ENCODE measurements around the gene AKT1S1. TPM values are rescaled to one million over a fixed set of nuclear protein-coding genes. Genes with fewer than 3 reads are reported as not detected.

AKT1S1 gene
- total RNA-seq, 1 donor = 14.4 TPM

DNA sequence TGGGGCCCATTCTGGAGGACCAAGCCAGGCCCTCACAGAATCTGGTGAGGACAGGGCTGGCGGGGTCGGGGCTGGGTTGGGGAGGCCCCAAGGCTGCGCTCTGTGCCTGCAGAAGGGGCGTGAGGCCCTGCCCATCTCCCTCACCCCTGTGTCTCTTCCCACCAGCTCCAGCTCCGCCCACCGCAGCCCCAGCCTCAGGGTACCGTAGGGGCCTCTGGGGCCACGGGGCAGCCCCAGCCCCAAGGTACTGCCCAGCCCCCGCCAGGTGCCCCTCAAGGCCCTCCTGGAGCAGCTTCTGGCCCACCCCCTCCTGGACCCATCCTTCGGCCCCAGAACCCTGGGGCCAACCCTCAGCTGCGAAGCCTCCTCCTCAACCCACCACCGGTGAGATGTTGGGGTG is 41.6 kb downstream of the AKT1S1 start:
- DNase-seq (ENCODE audit: low read depth) = no peak
- TF ChIP-seq, protein P1, sequence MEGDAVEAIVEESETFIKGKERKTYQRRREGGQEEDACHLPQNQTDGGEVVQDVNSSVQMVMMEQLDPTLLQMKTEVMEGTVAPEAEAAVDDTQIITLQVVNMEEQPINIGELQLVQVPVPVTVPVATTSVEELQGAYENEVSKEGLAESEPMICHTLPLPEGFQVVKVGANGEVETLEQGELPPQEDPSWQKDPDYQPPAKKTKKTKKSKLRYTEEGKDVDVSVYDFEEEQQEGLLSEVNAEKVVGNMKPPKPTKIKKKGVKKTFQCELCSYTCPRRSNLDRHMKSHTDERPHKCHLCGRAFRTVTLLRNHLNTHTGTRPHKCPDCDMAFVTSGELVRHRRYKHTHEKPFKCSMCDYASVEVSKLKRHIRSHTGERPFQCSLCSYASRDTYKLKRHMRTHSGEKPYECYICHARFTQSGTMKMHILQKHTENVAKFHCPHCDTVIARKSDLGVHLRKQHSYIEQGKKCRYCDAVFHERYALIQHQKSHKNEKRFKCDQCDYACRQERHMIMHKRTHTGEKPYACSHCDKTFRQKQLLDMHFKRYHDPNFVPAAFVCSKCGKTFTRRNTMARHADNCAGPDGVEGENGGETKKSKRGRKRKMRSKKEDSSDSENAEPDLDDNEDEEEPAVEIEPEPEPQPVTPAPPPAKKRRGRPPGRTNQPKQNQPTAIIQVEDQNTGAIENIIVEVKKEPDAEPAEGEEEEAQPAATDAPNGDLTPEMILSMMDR (IDR thresholded peaks at IDR 0.05; ENCODE audit: insufficient read depth, low read length) = no peak
- no peak overlapping the region for H3K4me3 ChIP-seq (ENCODE audit: low read depth, low read length)

DNA sequence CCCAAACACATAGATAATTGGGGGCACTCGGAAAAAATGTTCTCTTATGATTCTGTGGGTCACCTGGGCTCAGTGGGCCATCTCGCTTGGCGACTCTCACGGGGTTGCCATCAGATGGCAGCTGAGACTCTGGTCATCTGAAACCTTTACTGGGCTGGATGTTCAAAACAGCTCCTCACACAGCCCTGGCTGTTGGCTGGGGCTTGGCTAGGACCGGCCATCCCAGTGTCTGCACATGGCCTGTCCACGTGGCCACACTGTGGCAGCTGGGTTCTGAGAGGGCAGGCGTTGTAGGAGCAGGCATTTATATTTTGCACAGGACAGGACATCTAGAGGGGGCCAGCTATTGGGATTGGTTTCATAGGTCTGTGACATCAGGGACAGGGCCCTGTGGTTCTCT is 43.6 kb downstream of the AKT1S1 start:
- no peak overlapping the region for H3K4me3 ChIP-seq (ENCODE audit: low read depth, low read length)
- no peak for DNase-seq (ENCODE audit: low read depth)
- TF ChIP-seq, protein P1 (IDR thresholded peaks at IDR 0.05; ENCODE audit: insufficient read depth, low read length) = no peak

DNA sequence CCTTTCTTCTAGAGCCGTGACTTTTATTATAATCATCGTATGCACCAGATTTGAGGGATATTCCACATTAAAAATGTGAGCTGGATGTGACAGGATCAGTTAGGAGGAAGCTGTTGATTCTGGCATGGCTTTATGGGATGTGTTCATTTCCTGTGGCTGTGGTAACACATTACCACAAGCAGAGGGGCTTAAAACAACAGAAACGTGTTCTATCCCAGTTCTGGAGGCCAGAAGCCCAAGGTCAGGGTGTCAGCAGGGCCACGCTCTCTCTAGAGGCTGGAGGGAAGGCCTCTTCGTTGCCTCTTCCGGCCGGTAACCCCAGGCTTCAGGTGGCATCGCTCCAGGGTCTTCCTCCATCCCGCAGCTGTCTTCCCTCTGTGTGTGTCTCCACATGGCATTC is 44.6 kb downstream of the AKT1S1 start:
- no peak for DNase-seq (ENCODE audit: low read depth)
- TF ChIP-seq, protein P1 (IDR thresholded peaks at IDR 0.05; ENCODE audit: insufficient read depth, low read length) = no peak
- no peak overlapping the region for H3K4me3 ChIP-seq (ENCODE audit: low read depth, low read length)

DNA sequence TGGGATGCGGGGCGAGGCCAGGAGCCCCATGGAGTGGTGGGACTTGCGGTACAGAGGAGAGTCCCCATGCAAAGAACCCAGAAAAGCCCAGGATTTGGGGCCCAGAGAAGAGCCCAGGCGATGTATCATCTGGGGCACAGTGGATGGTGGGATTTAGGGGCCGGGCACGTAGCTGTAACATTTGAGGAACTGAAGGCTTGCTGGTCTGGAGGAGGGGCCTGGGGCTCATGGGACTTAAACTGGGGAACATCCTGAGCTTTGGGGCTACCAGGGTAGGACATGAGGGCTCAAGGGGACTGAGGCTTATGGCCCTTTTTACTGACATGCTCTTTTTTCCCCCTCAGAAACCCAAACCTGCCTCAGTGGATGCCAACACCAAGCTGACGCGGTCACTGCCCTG is 45.6 kb downstream of the AKT1S1 start:
- TF ChIP-seq, protein P1 (IDR thresholded peaks at IDR 0.05; ENCODE audit: insufficient read depth, low read length) = no peak
- DNase-seq (ENCODE audit: low read depth) = no peak

DNA sequence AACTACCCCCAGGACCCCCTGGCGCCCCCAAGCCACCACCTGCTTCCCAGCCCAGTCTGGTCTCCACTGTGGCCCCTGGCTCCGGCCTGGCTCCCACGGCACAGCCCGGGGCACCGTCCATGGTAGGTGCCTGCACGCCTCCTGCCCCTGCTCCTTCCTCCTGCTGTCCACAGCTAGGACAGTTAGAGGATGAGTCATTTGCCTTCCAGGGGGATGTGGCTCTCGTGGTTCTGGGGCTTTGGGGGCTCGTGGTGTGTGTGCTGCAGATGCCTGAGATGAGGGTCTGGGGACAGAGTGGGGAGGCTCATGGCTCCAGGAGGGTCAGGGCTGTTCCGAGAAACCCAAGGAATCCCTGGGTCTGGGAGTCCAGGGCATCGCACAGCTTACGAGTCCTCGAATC is 46.4 kb downstream of the AKT1S1 start:
- DNase-seq (ENCODE audit: low read depth) = no peak
- TF ChIP-seq, protein P1 (IDR thresholded peaks at IDR 0.05; ENCODE audit: insufficient read depth, low read length) = no peak
- no peak overlapping the region for H3K4me3 ChIP-seq (ENCODE audit: low read depth, low read length)

More for the DNA sequence above, 45.6 kb downstream of the AKT1S1 start:
- no peak overlapping the region for H3K4me3 ChIP-seq (ENCODE audit: low read depth, low read length)

DNA sequence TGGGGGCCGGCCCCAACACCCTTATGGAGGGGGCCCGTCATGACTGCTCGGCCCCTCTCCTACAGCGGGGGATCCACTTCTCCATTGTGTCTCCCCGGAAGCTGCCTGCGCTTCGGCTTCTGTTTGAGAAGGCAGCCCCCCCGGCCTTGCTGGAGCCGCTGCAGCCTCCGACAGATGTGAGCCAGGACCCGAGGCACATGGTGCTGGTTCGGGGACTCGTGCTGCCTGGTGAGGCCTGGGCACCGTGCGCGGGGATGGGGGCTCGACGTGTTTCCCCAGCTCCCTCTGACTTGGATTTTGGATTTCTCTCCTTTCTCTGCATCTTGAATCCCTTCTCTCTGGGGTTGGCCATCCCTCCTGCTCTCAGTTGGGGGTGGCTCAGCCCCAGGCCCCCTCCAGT is 47.4 kb downstream of the AKT1S1 start:
- H3K4me3 ChIP-seq (ENCODE audit: low read depth, low read length) = no peak overlapping the region
- TF ChIP-seq, protein P1 (IDR thresholded peaks at IDR 0.05; ENCODE audit: insufficient read depth, low read length) = no peak
- DNase-seq (ENCODE audit: low read depth) = no peak

DNA sequence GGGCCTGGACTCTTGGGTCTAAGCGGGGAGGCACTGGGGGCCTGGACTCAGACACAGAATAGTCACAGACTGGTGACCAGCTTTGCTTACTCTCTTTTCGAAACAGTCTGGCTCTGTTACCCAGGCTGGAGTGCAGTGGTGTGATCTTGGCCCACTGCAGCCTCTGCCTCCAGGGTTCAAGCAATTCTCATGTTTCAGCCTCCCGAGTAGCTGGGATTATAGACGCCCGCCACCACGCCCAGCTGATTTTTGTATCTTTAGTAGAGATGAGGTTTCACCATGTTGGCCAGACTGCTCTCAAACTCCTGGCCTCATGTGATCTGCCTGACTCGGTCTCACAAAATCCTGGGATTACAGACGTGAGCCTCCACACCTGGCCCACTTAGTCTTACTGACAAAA is 48.0 kb downstream of the AKT1S1 start:
- TF ChIP-seq, protein P1 (IDR thresholded peaks at IDR 0.05; ENCODE audit: insufficient read depth, low read length) = no peak
- no peak overlapping the region for H3K4me3 ChIP-seq (ENCODE audit: low read depth, low read length)
- DNase-seq (ENCODE audit: low read depth) = no peak
